NCI-H1048 (cell line): ENCODE measurements around the gene MLNR.

Experiments used
- DNase-seq: peaks from one replicate; lab custom pipeline; 2025; lab: John Stamatoyannopoulos, UW

MLNR gene

DNA sequence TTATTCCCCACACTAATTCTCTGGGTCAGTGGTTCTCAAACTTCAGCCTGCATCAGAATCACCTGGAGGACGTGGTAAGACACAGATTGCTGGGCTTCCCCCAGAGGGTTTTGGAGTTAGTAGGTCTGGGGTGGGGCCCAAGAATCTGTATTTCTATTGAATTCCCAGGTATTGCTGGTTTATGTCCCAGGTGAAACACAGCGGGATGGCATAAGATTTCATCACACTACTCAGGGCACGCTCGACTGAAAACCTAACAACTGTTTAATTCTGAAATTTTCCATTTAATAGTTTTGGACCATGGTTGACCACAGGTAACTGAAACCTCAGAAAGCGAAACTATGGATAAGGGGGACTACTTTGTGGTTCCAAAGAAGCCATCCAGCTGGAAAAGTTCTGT, 6.5 kb downstream of the MLNR start:
- no peak for DNase-seq

DNA sequence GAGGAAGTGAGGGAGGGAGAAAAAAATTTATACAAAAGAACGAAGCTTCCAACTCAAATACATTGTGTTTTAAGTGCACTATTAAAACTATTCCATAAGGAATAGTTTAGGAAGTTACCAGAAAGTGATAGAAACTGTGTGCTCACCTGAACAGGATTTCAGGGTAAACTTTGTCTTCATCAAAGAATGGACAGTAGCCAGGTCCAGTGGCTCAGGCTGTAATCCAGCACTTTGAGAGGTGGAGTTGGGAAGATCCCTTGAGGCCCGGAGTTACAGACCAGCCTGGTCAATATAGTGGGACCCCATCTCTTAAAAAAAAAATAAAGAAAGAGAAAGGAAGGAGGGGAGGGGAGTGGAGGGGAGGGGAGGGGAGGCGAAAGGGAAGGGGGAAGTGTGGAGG, 14.6 kb downstream of the MLNR start:
- DNase-seq, result no peak

DNA sequence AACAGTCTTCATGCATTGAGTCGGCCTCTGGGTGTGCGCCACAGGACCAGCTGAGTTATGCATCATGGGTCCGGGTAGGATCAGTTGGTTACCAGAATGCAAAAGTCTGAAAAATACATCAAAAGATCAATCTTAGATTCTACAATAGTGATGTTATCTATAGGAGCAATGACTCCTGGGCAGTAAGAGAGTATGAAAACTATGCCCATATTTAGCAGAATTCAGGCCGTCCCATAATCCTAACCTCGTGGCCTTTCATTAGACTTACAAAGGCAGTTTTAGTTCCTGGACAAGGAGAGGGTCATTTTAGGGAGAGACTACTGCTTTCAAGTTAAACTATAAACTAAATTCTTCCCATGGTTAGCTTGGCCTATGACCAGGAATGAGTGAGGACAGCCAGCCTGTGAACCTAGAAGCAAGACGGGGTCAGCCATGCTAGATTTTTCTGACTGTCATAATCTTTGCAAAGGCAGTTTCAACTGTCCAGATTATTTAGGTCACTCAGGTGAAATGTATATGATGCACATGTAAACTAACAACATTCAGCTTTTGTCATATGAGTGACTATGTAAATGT, 15.8 kb downstream of the MLNR start:
- no peak for DNase-seq

- no peak for DNase-seq
These were observed 18.5 kb downstream of the MLNR start for GRCh38 chr13:49238621-49239020.

DNA sequence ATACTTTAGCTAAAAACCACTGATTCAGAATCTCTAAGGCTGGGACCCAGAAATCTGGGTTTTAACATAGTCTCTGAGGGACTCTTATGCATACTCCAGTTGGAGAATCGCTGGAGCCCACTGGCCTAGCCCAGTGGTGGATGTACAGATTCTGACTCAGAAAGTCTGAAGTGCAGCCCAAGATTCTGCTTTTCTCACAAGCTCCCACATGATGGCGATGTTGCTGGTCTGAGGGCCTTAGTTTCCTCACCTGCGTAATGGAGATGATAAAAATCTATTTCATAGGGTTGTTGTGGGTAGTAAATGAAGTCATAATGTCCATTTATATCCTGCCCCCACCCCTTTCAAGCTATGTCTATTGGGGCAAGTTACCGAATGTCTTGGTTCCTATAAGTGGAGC, 19.9 kb downstream of the MLNR start:
- no peak for DNase-seq

DNA sequence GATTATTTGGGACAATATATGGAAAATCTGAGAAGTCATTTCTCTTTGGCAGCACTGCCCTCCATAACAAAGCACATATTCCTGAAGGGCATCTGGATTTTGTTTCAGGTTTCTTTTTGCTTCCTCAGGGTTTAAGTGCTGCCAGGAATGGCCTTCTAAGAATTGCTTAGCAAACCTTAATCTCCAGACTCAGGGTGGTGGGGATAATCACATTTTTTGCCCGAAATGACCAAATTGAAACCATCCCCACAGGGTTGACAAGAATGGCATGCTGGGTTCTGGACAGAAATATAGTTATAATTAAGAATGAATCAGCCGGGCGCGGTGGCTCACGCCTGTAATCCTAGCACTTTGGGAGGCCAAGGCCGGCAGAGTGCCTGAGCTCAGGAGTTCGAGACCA, 21.2 kb downstream of the MLNR start:
- DNase-seq, result no peak

DNA sequence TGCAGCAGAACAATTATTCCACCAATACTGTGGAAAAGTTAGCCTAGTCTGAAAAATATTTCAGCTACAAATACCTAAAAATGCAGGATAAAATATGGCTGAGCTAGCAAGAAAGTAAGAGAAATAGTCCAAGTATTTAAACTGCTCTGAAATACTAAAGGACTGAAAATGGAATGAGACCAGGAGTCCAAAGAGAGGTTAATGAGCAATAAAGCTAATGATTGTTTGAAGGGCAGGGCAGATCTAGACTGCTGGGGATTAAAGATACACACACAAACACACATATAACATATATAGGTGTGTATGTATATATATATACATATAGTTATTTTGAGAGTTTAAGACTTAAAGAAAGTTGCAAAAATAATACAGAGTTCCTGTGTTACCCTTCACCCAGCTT, 25.0 kb downstream of the MLNR start:
- DNase-seq, result no peak

GRCh38 chr13:49246850-49247642, 26.9 kb downstream of the MLNR start:
- DNase-seq, result no peak

GRCh38 chr13:49247643-49248621, 27.8 kb downstream of the MLNR start, which contains the start of gene CDADC1:
Gene CDADC1, plus strand, starts transcription at chr13:49247925. Its CDS starts 113 bp downstream, at chr13:49248038.
- DNase-seq, result peak; percentile 16

- no peak for DNase-seq
These were observed 28.5 kb downstream of the MLNR start for GRCh38 chr13:49248622-49249002.

GRCh38 chr13:49251326-49251725, 31.2 kb downstream of the MLNR start:
- DNase-seq, result no peak

DNA sequence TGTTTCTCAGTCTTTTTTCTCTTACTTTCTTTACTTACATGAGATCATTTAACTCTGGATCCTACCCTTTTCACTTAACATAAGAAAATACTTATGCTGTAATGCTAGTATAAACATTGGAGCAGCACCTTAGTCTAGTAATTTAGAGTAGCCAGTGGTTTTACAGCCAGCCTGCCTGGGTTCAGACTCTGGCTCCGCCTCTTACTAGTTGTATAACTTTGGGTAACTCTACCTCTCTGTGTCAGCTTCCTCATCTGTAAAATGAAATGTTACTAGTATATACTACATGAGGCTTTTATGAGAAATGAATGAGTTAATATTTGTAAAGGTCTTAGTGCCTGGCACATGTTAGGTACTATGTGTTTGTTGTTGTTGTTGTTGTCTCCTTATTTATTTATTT, 33.2 kb downstream of the MLNR start:
- DNase-seq, result no peak

DNA sequence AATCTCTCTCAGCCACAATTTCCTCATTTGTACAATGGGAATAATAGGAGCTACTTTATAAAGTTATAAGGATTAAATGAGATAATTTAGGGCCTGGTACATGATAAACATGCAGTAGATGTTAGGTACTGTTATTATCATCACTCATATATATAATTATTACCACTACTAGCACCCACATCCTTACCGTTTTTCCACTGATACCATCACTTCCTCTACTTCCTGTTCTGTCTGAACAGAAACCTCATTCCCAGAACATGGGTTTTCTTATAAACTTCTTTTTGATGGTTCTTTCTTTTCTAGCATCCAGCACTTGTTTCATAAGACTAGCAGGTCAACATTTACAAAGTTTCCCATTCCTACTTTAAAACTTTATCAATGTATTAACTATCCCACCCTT, 33.9 kb downstream of the MLNR start:
- DNase-seq, result no peak

GRCh38 chr13:49256841-49257240, 36.7 kb downstream of the MLNR start:
- DNase-seq, result no peak

- DNase-seq, result no peak
These were observed 38.1 kb downstream of the MLNR start for GRCh38 chr13:49258089-49258796.

DNA sequence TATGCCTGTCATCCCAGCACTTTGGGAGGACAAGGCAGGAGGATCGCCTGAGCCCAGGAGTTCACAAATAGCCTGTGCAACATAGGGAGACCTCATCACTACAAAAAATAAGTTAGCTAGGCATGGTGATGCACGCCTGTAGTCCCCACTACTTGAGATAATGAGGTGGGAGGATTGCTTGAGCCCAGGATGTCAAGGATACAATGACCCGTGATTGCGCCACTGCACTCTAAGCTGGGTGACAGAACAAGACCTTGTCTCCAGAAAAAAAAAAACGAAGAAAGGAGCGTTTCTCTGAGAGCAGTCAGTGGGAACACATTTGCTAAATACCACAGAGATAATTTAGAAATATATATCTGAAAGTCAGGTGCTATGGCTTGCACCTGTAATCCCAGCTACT, 39.4 kb downstream of the MLNR start:
- no peak for DNase-seq

DNA sequence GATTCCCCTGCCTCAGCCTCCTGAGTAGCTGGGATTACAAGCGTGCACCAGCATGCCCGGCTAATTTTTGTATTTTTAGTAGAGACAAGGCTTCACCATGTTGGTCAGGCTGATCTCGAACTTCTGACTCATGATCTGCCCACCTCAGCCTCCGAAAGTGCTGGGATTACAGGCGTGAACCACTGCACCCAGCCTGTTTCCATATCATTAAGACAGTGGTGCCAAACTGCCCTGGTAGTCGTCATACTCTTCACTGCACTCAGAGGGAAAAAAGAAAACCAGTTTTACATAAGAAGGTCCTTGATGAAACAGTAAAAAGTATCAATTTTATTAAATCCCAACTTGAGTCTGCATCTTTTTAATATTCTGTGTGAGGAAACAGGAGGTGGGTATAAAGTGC, 42.5 kb downstream of the MLNR start:
- no peak for DNase-seq

DNA sequence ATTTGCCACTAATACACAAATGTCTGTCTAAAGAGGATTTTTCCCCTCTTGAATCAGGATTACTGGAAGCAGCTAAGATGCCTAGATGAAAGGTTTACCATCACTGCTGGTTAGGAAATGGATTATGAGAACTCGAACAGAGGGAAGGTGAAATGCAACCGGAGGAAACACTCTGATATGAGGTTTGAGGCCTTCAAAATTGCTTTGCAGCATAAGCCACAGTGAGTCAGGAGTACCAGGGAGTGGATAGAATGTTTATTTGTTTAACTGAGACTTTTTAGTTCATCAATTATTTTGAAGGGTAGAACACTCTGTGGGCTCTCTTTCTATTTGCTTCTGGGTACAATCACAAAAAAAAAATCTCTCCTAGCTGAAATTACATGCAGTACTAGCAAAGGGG, 45.7 kb downstream of the MLNR start:
- no peak for DNase-seq

DNA sequence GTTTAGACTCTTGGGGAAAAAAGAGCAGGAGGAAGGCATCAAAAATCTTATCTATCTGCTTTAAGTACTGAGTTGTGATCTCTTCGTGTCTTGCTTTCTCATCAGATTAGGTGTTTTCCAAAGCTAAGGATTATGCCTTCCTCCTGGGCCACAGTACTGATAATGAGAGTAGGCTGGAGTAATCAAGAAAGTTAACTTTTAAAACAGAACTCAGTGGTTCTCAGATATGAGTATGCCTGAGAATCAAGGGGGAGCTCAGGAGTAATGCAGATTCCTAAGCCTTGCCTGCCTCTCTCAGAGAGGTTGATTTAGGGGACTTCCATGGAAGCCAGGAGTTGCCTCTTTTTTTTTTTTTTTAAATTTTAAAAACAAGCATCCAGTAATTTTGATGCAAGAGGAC, 51.1 kb downstream of the MLNR start:
- no peak for DNase-seq
